Measurements from ENCODE around the gene CCND3. TPM values are rescaled to one million over a fixed set of nuclear protein-coding genes. Genes with fewer than 3 reads are reported as not detected.
A peak's percentile ranks its signal among the peaks of the same experiment; 100 is the strongest.

CCND3 gene
- total and polyA plus RNA-seq, 2 of the 13 experiments (the other 11 are each of a cell fraction or from before 2014, with no cell fraction given) = 4.3 to 7.2 TPM

DNA sequence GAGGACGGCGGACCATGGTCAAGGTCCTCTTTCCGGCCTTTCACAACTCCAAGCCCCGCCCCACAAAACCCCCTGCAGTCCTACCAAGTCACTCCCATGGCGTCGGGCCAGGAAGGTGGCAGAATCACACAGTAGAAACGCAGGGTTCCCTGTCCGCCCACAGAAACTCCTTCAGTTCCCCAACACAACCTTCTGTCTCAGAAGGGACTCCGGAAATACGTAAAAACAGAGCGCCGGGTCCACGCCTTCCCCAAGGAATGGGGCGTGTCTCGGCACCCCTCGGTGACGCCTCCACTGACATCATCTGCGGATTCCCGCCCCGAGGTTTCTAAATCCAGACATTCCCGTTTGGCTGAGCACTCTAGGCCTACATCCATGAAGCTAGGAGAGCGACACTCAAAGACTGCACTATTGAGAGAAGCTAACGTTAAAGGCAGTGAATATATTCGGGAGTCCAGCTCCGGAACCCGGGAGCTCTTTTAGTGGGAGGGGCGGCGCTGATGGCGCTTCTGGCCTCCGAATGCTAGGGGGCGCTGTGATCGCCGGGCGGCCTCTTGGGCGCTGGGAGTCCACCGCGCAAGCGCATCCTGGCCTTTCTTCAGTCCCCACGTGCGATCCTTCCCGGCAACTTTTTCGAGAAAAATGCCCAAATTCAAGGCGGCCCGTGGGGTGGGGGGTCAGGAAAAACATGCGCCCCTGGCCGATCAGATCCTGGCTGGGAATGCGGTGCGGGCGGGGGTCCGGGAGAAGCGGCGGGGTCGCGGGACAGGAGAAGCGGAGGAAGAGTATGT lies 20.5 kb downstream of the CCND3 start, which contains the start of the genes BYSL and MED20 (continued):
- TF ChIP-seq, protein P1, sequence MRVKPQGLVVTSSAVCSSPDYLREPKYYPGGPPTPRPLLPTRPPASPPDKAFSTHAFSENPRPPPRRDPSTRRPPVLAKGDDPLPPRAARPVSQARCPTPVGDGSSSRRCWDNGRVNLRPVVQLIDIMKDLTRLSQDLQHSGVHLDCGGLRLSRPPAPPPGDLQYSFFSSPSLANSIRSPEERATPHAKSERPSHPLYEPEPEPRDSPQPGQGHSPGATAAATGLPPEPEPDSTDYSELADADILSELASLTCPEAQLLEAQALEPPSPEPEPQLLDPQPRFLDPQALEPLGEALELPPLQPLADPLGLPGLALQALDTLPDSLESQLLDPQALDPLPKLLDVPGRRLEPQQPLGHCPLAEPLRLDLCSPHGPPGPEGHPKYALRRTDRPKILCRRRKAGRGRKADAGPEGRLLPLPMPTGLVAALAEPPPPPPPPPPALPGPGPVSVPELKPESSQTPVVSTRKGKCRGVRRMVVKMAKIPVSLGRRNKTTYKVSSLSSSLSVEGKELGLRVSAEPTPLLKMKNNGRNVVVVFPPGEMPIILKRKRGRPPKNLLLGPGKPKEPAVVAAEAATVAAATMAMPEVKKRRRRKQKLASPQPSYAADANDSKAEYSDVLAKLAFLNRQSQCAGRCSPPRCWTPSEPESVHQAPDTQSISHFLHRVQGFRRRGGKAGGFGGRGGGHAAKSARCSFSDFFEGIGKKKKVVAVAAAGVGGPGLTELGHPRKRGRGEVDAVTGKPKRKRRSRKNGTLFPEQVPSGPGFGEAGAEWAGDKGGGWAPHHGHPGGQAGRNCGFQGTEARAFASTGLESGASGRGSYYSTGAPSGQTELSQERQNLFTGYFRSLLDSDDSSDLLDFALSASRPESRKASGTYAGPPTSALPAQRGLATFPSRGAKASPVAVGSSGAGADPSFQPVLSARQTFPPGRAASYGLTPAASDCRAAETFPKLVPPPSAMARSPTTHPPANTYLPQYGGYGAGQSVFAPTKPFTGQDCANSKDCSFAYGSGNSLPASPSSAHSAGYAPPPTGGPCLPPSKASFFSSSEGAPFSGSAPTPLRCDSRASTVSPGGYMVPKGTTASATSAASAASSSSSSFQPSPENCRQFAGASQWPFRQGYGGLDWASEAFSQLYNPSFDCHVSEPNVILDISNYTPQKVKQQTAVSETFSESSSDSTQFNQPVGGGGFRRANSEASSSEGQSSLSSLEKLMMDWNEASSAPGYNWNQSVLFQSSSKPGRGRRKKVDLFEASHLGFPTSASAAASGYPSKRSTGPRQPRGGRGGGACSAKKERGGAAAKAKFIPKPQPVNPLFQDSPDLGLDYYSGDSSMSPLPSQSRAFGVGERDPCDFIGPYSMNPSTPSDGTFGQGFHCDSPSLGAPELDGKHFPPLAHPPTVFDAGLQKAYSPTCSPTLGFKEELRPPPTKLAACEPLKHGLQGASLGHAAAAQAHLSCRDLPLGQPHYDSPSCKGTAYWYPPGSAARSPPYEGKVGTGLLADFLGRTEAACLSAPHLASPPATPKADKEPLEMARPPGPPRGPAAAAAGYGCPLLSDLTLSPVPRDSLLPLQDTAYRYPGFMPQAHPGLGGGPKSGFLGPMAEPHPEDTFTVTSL (CRISPR knock-in tag; IDR thresholded peaks at IDR 0.05; ENCODE audit: borderline replicate concordance) = no peak
- TF ChIP-seq KDM4B (CRISPR knock-in tag; IDR thresholded peaks at IDR 0.05) (peak; percentile 20; the same call in 1 of the 2 replicates), ZNF263 (CRISPR knock-in tag; IDR thresholded peaks at IDR 0.05) (peak; percentile 9), ZNF282 (IDR thresholded peaks at IDR 0.05; ENCODE audit: partially characterized antibody) (no peak), TEAD3 (CRISPR knock-in tag; optimal IDR thresholded peaks at IDR 0.05; ENCODE audit: borderline replicate concordance) (peak; percentile 94), PCBP1 (IDR thresholded peaks at IDR 0.05; ENCODE audit: borderline replicate concordance, low read depth, low read length) (0 out of 2 replicates have a peak, but pooled peaks have one; percentile 68), ZNF205 (CRISPR knock-in tag; IDR thresholded peaks at IDR 0.05) (no peak), FLYWCH1 (CRISPR knock-in tag; IDR thresholded peaks at IDR 0.05) (no peak), ZNF703 (CRISPR knock-in tag; IDR thresholded peaks at IDR 0.05; ENCODE audit: borderline replicate concordance) (0 out of 2 replicates have a peak, but pooled peaks have one; percentile 39), NFYB (CRISPR knock-in tag; IDR thresholded peaks at IDR 0.05) (0 out of 2 replicates have a peak, but pooled peaks have one; percentile 10), KDM5A (IDR thresholded peaks at IDR 0.05; ENCODE audit: borderline replicate concordance, low read length) (peak; percentile 98), EEA1 (CRISPR knock-in tag; IDR thresholded peaks at IDR 0.05; ENCODE audit: borderline replicate concordance) (no peak), SMARCE1 (IDR thresholded peaks at IDR 0.05; ENCODE audit: borderline replicate concordance) (no peak)
- TF ChIP-seq, protein P2, sequence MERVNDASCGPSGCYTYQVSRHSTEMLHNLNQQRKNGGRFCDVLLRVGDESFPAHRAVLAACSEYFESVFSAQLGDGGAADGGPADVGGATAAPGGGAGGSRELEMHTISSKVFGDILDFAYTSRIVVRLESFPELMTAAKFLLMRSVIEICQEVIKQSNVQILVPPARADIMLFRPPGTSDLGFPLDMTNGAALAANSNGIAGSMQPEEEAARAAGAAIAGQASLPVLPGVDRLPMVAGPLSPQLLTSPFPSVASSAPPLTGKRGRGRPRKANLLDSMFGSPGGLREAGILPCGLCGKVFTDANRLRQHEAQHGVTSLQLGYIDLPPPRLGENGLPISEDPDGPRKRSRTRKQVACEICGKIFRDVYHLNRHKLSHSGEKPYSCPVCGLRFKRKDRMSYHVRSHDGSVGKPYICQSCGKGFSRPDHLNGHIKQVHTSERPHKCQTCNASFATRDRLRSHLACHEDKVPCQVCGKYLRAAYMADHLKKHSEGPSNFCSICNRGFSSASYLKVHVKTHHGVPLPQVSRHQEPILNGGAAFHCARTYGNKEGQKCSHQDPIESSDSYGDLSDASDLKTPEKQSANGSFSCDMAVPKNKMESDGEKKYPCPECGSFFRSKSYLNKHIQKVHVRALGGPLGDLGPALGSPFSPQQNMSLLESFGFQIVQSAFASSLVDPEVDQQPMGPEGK (CRISPR knock-in tag; IDR thresholded peaks at IDR 0.05) = peak; percentile 59; the same call in 1 of the 2 replicates
- TF ChIP-seq, protein P3, sequence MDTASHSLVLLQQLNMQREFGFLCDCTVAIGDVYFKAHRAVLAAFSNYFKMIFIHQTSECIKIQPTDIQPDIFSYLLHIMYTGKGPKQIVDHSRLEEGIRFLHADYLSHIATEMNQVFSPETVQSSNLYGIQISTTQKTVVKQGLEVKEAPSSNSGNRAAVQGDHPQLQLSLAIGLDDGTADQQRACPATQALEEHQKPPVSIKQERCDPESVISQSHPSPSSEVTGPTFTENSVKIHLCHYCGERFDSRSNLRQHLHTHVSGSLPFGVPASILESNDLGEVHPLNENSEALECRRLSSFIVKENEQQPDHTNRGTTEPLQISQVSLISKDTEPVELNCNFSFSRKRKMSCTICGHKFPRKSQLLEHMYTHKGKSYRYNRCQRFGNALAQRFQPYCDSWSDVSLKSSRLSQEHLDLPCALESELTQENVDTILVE (CRISPR knock-in tag; IDR thresholded peaks at IDR 0.05) = peak; percentile 89; the same call in 1 of the 2 replicates
- TF ChIP-seq, protein P4, sequence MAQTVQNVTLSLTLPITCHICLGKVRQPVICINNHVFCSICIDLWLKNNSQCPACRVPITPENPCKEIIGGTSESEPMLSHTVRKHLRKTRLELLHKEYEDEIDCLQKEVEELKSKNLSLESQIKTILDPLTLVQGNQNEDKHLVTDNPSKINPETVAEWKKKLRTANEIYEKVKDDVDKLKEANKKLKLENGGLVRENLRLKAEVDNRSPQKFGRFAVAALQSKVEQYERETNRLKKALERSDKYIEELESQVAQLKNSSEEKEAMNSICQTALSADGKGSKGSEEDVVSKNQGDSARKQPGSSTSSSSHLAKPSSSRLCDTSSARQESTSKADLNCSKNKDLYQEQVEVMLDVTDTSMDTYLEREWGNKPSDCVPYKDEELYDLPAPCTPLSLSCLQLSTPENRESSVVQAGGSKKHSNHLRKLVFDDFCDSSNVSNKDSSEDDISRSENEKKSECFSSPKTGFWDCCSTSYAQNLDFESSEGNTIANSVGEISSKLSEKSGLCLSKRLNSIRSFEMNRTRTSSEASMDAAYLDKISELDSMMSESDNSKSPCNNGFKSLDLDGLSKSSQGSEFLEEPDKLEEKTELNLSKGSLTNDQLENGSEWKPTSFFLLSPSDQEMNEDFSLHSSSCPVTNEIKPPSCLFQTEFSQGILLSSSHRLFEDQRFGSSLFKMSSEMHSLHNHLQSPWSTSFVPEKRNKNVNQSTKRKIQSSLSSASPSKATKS (CRISPR knock-in tag; IDR thresholded peaks at IDR 0.05) = no peak
